Tibial nerve (tissue), 3 donors: ENCODE data around the gene CDH13.

ENCODE experiments used
- CTCF ChIP-seq, 5 experiments: fragments of 200-600 bp in 3 of 5; fragments of 450-650 bp in 2 of 5; sonication (generic) in 3 of 5; IDR thresholded peaks; one replicate each; pipeline ENCODE4 v1.5.1; 2016 to 2019; ENCODE audit warnings: antibody characterized with exemption in 5 of 5, mild to moderate bottlenecking in 3 of 5, moderate library complexity in 2 of 5
- POLR2A ChIP-seq, 2 donors: fragments of 450-650 bp; IDR thresholded peaks; one replicate each; pipeline ENCODE4 v1.6.1; 2017; ENCODE audit warnings: antibody characterized with exemption in 2 of 2, mild to moderate bottlenecking in 2 of 2, moderate library complexity in 2 of 2

- TF ChIP-seq POLR2A (IDR thresholded peaks at IDR 0.05), result no peak
- TF ChIP-seq CTCF (IDR thresholded peaks at IDR 0.05), result no peak
Measured at GRCh38 chr16:83589576-83589975, 962.8 kb downstream of the CDH13 start.
